ENCODE data around the gene AP1G1.

DNA sequence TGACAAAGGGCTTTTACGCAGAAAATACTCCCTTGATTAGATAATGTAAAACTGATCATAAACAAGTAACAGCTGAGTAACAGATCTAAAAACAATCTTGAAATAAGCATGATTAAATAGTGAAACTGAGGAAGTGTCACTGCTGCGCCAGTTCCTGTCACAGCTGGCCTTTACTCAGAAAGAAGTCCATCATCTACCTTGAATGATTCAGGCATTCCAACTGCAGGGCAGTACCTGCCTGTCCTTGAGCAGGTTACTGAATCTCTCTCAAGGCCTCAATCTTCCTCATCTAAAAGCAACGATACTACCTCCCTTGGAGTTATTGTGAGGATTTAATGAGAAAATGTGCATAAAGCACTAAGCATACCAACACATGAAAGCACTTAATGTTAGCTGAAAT is 96.8 kb downstream of the AP1G1 start:
- TF ChIP-seq, protein P1, sequence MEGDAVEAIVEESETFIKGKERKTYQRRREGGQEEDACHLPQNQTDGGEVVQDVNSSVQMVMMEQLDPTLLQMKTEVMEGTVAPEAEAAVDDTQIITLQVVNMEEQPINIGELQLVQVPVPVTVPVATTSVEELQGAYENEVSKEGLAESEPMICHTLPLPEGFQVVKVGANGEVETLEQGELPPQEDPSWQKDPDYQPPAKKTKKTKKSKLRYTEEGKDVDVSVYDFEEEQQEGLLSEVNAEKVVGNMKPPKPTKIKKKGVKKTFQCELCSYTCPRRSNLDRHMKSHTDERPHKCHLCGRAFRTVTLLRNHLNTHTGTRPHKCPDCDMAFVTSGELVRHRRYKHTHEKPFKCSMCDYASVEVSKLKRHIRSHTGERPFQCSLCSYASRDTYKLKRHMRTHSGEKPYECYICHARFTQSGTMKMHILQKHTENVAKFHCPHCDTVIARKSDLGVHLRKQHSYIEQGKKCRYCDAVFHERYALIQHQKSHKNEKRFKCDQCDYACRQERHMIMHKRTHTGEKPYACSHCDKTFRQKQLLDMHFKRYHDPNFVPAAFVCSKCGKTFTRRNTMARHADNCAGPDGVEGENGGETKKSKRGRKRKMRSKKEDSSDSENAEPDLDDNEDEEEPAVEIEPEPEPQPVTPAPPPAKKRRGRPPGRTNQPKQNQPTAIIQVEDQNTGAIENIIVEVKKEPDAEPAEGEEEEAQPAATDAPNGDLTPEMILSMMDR (IDR thresholded peaks at IDR 0.05) = no peak
- no peak for TF ChIP-seq POLR2AphosphoS5 (IDR thresholded peaks at IDR 0.05; ENCODE audit: insufficient read depth in 1 of 2, low read depth in 1 of 2)
